Nucleus accumbens (tissue), 56 donors: Measurements from ENCODE around the gene RALBP1.
"Not testable (repeated sequence)": the region's sequence is repeated elsewhere in the genome, so short reads cannot be mapped to it uniquely, and the experiment has no call there.

Source experiments
- DNase-seq, 56 donors: peaks; one replicate each; lab custom pipeline; 2025; lab: John Stamatoyannopoulos, UW

Gene RALBP1

GRCh38 chr18:9453283-9453682, 22.0 kb upstream of the RALBP1 start:
- no peak for DNase-seq

- no peak for DNase-seq
Observed at GRCh38 chr18:9454061-9454703, 21.1 kb upstream of the RALBP1 start.

DNA sequence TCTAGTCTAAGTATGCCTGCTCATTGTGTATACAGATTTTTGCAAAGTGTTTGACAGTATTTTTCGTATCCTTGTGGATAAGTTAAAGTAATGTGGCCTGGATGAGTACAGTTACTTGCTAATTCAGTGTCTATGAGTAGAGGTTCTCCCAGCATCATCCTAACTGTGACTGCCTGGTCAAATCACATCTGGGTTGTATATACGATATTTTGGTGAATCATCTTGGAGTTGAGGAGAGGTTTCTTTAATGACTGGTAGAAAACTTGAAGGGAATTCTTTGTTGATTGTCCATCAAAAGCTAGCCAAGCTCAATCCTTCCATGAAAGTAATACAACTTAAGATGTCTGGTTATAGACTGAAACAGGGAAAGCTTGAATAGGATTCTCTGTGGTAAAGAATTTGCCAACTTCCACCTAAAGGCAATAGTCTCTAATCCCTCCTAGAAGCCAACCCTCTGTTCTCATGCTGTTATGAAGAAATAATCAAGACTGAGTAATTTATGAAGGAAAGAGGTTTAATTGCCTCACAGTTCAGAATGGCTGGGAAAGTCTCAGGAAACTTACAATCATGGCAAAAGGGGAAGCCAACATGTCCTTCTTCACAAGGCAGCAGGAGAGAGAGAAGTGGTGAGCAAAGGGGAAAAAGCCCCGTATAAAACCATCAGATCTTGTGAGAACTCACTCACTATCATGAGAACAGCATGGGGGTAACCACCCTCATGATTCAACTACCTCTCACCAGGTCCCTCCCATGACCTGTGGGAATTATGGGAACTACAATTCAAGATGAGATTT, 19.4 kb upstream of the RALBP1 start:
- no peak for DNase-seq

GRCh38 chr18:9466127-9466526, 9.2 kb upstream of the RALBP1 start:
- DNase-seq, result no peak

- no peak for DNase-seq
Observed at GRCh38 chr18:9466846-9467245, 8.5 kb upstream of the RALBP1 start.

- DNase-seq, result no peak
Observed at GRCh38 chr18:9468998-9469397, 6.3 kb upstream of the RALBP1 start.

DNA sequence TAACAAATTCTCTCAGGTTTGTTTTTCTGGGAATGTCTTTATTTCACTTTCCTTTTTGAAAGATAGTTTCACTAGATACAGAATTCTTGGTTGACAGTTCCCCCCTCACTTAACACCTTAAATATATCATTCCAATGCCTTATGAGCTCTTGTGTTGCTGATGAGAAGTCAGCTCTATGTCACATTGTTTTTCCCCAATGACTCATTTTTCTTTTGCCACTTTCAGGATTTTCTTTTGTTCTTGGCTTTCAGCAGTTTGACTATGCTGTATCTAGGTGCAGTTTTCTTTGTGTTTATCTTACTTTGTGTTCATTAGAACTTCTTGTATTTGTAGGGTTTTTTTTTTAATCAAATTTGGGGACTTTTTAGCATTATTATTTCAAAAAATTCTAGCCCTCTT, 5.6 kb upstream of the RALBP1 start:
- DNase-seq, result no peak

DNA sequence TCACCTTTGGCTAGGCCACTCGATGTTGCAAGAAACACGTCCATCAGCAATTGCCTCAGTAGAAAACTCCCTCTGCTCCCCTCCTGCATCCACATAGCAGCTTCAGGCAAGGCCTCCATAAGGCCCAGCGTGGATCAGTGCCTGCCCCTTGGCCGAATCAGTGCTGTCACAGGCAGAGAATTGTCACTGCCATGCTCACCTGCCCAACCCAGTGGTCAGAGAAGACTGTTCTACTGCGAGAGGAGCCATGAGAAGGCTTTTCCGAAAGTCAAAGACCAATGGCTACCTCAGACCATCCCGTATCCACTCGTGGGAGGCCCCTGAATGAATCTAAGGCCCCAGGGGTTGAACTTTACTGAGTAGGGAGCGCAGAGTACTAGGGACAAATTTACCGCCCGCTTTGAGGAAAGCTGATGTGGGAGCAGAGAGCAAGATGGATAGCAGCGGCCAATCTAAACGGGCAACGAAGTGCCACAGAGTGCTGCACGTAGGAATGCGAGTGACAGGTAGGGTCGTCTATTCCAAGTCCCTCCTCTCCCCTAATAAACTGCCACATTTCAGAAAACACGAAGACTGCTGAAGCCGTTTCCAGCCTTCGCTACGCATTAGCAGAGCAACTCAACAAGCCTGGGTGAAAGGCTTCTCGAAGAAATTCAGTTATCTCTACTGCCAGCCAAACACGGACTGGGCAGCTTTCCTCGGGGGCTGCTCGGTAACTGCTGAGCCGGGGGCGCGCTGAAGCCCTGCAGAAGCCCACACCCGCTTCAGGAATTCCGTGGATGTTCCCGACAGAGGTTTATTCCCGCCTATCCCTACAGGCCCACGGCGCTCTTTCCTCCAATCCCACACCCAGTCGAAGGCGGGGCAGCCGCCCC, 968 bp upstream of the RALBP1 start:
- DNase-seq, result peak in 8 of 56 donors; percentile 23 to 89 (median 72)

DNA sequence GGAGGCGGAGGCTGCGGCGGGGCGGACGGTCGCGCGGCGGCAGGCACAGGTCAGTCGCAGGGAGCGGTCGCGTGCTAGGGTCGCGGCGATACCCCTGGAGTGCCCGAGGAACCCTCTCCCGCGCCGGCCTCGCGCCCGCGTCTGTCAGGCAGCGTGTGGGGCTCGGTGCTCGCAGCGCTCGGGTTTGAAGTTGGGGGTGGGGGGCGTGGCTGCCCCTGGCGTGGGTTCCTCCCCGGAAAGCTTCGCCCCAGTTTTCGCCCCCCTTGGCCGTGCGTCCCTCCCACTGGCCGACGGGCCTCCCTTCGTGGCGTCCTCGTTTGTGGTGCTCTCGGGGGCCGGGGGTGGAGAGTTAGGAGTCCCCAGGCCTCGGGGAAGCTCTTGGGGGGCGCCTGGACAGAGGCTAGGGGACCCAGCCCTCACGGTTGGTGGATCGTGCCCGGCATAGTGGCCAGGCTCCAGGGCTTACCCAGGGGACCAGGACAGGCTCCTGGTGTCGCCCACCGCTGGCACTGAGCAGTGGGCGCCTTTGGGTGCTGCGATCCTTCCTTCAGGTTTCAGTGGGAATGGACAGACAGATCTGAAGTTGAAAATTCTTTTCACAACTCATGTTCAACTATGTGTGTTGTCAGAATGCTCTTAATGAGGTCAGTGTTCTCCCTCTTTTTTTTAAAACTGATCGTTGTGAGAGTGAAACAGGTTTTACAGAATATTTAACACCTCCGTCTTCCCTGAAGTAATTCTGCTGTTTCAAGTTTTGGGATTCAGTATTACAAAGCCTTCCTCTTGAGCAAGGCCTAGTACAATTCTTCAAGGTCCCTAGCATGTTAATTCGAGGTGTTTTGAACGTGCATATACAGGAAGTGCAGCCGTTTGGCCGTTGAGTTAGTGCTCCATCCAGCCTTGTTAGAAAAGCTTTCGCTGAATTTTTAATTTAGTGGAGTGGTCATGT, 604 bp downstream of the RALBP1 start:
- DNase-seq, result peak in 17 of 56 donors; percentile 3 to 68 (median 53)

DNA sequence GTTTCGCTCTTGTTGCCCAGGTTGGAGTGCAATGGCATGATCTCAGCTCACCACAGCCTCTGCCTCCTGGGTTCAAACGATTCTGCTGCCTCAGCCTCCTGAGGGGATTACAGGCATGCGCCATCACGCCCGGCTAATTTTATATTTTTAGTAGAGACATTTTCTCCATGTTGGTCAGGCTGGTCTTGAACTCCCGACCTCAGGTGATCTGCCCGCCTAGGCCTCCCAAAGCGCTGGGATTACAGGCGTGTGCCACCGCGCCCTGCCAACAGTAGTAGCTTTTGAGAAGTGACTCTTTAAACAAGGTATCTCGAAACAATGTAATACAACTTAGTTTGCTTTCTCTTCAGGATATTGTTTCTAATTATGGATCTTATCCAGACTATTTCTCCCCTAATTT, 1.6 kb downstream of the RALBP1 start:
- not testable (repeated sequence) for DNase-seq

DNA sequence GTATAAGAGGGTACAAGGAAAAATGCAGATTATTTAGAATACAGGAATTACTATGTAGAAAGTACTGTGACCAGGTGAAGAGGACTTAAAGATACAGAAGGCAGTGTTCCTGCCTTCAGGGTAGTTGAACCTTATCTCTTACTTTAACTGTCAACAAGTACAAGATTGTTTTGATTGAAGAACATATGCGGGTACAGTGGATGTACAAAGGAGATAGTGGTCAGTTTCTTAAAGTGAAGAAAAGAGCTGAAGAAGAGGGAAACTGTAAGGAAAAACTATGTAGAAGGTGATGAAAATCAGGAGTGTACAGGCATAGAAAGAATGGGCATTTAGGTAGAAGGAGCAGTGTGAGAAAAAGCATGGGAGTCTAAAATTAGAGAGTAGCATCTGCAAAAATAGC, 2.2 kb downstream of the RALBP1 start:
- DNase-seq, result no peak

- DNase-seq, result no peak
Observed at GRCh38 chr18:9478545-9478944, 3.2 kb downstream of the RALBP1 start.

- DNase-seq, result no peak
Observed at GRCh38 chr18:9482790-9483189, 7.5 kb downstream of the RALBP1 start.

DNA sequence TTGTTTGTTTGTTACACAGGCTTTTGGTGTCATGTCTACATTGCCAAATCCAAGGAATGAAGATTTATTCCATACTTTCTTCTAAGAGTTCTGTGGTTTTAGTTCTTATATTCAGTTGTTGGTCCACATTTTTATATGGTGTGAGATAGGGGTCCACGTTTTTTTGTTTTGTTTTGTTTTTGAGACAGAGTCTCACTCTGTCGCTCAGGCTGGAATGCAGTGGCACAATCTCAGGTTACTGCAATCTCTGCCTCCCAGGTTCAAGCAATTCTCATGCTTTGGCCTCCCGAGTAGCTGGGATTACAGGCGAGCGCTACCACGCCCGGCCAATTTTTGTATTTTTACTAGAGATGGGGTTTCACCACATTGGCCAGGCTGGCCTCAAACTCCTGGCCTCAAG, 8.2 kb downstream of the RALBP1 start:
- no peak for DNase-seq

- DNase-seq, result not testable (repeated sequence)
Observed at GRCh38 chr18:9484856-9485255, 9.5 kb downstream of the RALBP1 start.

DNA sequence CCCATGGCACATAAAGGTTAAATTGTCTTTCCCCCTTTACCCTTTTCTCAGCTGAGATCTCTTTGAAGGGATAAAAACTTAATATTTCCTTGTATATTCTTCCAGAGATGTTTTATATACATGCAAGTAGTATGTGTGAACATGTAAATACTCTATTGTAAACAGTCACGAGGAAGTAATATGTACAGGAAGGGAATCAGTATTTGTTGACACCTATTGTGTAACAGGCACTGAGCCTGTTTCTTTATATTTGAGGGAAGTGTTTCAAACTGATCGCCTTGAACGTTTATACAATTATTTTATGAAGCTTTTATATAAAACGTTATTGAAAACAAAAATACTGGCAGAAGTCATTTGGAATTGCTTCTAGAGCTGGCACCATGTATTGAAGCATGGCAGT, 13.2 kb downstream of the RALBP1 start:
- no peak for DNase-seq

- no peak for DNase-seq
Observed at GRCh38 chr18:9494778-9495331, 19.5 kb downstream of the RALBP1 start.

GRCh38 chr18:9495465-9495864, 20.2 kb downstream of the RALBP1 start:
- DNase-seq, result no peak

GRCh38 chr18:9495916-9496705, 20.8 kb downstream of the RALBP1 start:
- DNase-seq, result no peak
